Parathyroid adenoma (tissue), 2 donors: ENCODE data around the gene NREP.

ENCODE experiments used
- H2AFZ ChIP-seq: fragments of 300-600 bp; sonication (generic); one replicate; pipeline ENCODE4 v1.7.0; 2017; ENCODE audit warnings: antibody characterized with exemption, mild to moderate bottlenecking
- H3K27ac ChIP-seq: fragments of 300-600 bp; sonication (generic); one replicate; pipeline ENCODE4 v1.7.0; 2017
- H3K27me3 ChIP-seq: fragments of 300-600 bp; sonication (generic); one replicate; pipeline ENCODE4 v1.7.0; 2017; ENCODE audit warnings: low read length; ENCODE audit not compliant: control insufficient read depth, insufficient read depth
- H3K36me3 ChIP-seq: fragments of 300-600 bp; sonication (generic); one replicate; pipeline ENCODE4 v1.7.0; 2017; ENCODE audit warnings: low read length; ENCODE audit not compliant: control insufficient read depth, insufficient read depth
- H3K4me1 ChIP-seq: fragments of 300-600 bp; sonication (generic); one replicate; pipeline ENCODE4 v1.7.0; 2017; ENCODE audit warnings: control low read depth
- H3K4me2 ChIP-seq: fragments of 300-600 bp; sonication (generic); one replicate; pipeline ENCODE4 v1.7.0; 2017; ENCODE audit warnings: low read length
- H3K4me3 ChIP-seq: fragments of 300-600 bp; sonication (generic); one replicate; pipeline ENCODE4 v1.7.0; 2017; ENCODE audit warnings: low read depth, low read length
- H3K79me2 ChIP-seq: fragments of 300-600 bp; sonication (generic); one replicate; pipeline ENCODE4 v1.7.0; 2017; ENCODE audit warnings: control low read depth
- H3K9ac ChIP-seq: fragments of 300-600 bp; sonication (generic); one replicate; pipeline ENCODE4 v1.7.0; 2017; ENCODE audit warnings: mild to moderate bottlenecking
- H3K9me3 ChIP-seq: fragments of 300-600 bp; sonication (generic); one replicate; pipeline ENCODE4 v1.7.0; 2017; ENCODE audit warnings: low read length; ENCODE audit not compliant: control insufficient read depth
- CTCF ChIP-seq: fragments of 300-600 bp; sonication (generic); IDR thresholded peaks from one replicate; pipeline ENCODE4 v1.7.0; 2017; ENCODE audit warnings: antibody characterized with exemption, mild to moderate bottlenecking
- donor health status: primary hyperparathyroidism.

Gene NREP

GRCh38 chr5:111795142-111795541 lies 38.1 kb upstream of the NREP start:
- Histone ChIP-seq H3K4me3 (no peak overlapping the region), H3K4me1 (no peaks in the 10 kb centered on the region), H3K36me3 (no peaks in the 10 kb centered on the region), H3K27ac (no peak overlapping the region), H3K4me2 (no peak overlapping the region), H3K9ac (no peak overlapping the region), H2AFZ (no peak overlapping the region), H3K79me2 (no peaks in the 10 kb centered on the region), H3K27me3 (no peaks in the 10 kb centered on the region), H3K9me3 (no peaks in the 10 kb centered on the region)
- TF ChIP-seq CTCF, result no peak

- no peaks in the 10 kb centered on the region for H3K9me3 ChIP-seq
- H3K27me3 ChIP-seq, result no peaks in the 10 kb centered on the region
- H3K9ac ChIP-seq, result no peak overlapping the region
- H3K36me3 ChIP-seq, result no peaks in the 10 kb centered on the region
- H3K4me2 ChIP-seq, result no peak overlapping the region
- no peaks in the 10 kb centered on the region for H3K4me1 ChIP-seq
- no peak overlapping the region for H3K4me3 ChIP-seq
- no peak overlapping the region for H2AFZ ChIP-seq
- no peaks in the 10 kb centered on the region for H3K79me2 ChIP-seq
- H3K27ac ChIP-seq, result no peak overlapping the region
- no peak for TF ChIP-seq CTCF
Observed at GRCh38 chr5:111792471-111793058, 35.6 kb upstream of the NREP start.

GRCh38 chr5:111790295-111790694 lies 33.3 kb upstream of the NREP start:
- Histone ChIP-seq H3K4me1 (no peaks in the 10 kb centered on the region), H3K36me3 (no peaks in the 10 kb centered on the region), H3K9me3 (no peaks in the 10 kb centered on the region), H3K4me2 (no peak overlapping the region), H3K79me2 (no peaks in the 10 kb centered on the region), H3K27me3 (no peaks in the 10 kb centered on the region), H3K4me3 (no peak overlapping the region), H3K27ac (no peak overlapping the region), H3K9ac (no peak overlapping the region), H2AFZ (no peak overlapping the region)
- no peak for TF ChIP-seq CTCF

GRCh38 chr5:111787006-111787405 lies 30.0 kb upstream of the NREP start:
- Histone ChIP-seq H3K36me3 (no peaks in the 10 kb centered on the region), H2AFZ (no peak overlapping the region), H3K27me3 (no peaks in the 10 kb centered on the region), H3K9ac (no peak overlapping the region), H3K9me3 (no peaks in the 10 kb centered on the region), H3K4me3 (no peak overlapping the region), H3K27ac (no peak overlapping the region), H3K4me2 (no peak overlapping the region), H3K4me1 (no peaks in the 10 kb centered on the region), H3K79me2 (no peaks in the 10 kb centered on the region)
- TF ChIP-seq CTCF, result no peak

GRCh38 chr5:111784491-111785181 lies 27.6 kb upstream of the NREP start:
- TF ChIP-seq CTCF, result no peak
- no peaks in the 10 kb centered on the region for H3K4me1 ChIP-seq
- no peak overlapping the region for H3K4me2 ChIP-seq
- no peaks in the 10 kb centered on the region for H3K36me3 ChIP-seq
- H3K79me2 ChIP-seq, result no peaks in the 10 kb centered on the region
- no peak overlapping the region for H2AFZ ChIP-seq
- H3K27me3 ChIP-seq, result no peaks in the 10 kb centered on the region
- H3K9ac ChIP-seq, result no peak overlapping the region
- H3K27ac ChIP-seq, result no peak overlapping the region
- no peak overlapping the region for H3K4me3 ChIP-seq
- no peaks in the 10 kb centered on the region for H3K9me3 ChIP-seq
